GM12891 (cell line): Measurements from ENCODE around the gene SORL1.

Experiments
- DNase-seq: peaks from one replicate; pipeline ENCODE4 v3.0.0; 2011; ENCODE audit warnings: low spot score; ENCODE audit not compliant: insufficient read length
- FAIRE-seq: peaks from 2 replicates; lab custom pipeline; 2011; peaks lifted over from hg19 to GRCh38; lab: Jason Lieb, UNC
- PAX5 ChIP-seq: IDR thresholded peaks from 2 replicates; pipeline ENCODE4 v1.6.1; 2011; ENCODE audit warnings: low read length, moderate library complexity, mild to moderate bottlenecking; ENCODE audit not compliant: insufficient read depth, severe bottlenecking
- POLR2A ChIP-seq: IDR thresholded peaks from 2 replicates; pipeline ENCODE4 v1.6.1; 2011; ENCODE audit warnings: low read depth, low read length, control low read depth
- POLR2AphosphoS5 ChIP-seq: IDR thresholded peaks from 2 replicates; pipeline ENCODE4 v1.6.1; 2011; ENCODE audit warnings: low read depth, low read length, control low read depth
- POU2F2 ChIP-seq: IDR thresholded peaks from 2 replicates; pipeline ENCODE4 v1.6.1; 2011; ENCODE audit warnings: low read depth, mild to moderate bottlenecking, control low read depth, low read length, moderate library complexity
- SPI1 ChIP-seq: IDR thresholded peaks from 2 replicates; pipeline ENCODE4 v1.6.1; 2011; ENCODE audit warnings: low read depth, low read length, control low read depth
- TAF1 ChIP-seq: IDR thresholded peaks from 2 replicates; pipeline ENCODE4 v1.6.1; 2011; ENCODE audit warnings: low read depth, low read length, control low read depth

Gene SORL1

DNA sequence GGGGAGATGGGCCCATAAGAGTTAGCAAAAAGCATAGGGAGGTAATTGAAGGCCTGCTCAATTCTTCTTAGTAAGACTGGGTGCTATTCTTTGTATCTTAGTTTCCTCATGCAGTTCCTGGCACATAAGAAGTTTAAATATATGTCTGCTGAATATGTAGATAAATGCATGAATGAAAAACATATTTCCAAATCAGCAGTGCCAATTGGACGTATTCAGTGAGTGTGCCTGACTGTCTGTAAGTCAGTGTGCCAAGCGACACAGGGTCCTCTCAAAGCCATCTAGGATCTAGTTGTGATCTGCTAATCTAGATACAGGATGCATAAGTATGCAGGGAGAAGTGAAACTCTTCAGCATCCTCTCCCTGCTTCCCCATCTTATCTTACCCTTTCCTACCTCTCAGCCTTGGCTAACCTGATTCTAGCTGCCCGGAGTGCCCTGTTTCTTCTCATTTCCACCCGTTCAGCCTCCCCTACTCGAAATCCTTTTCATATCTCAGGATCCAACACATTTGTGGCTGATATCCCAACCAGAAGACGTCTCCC, 91.8 kb downstream of the SORL1 start:
- no peak for TF ChIP-seq POU2F2
- peak; percentile 60 for TF ChIP-seq SPI1
- FAIRE-seq = no peak
- no peak for DNase-seq

DNA sequence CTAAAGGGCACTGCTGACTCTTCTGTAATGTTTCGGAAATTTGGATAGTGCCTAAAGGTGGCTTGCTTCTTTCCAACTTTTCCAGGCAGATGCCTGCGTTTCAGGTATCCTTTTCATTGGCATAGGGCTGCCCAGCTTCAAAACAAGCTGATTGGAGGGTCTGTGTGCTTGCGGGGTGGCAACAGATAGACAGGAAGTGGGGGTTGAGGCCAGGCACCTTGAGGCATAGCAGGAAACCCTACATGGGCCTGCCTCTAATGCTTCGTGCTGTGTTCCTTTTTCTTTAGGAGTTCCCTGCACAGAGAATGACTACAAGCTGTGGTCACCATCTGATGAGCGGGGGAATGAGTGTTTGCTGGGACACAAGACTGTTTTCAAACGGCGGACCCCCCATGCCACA, 92.8 kb downstream of the SORL1 start:
- DNase-seq (no peak), FAIRE-seq (peak; percentile 35)
- TF ChIP-seq PAX5 = no peak
- TF ChIP-seq POLR2A = no peak
- no peak for TF ChIP-seq POLR2AphosphoS5
- TF ChIP-seq POU2F2 = no peak
- no peak for TF ChIP-seq SPI1
- TF ChIP-seq TAF1 = no peak

DNA sequence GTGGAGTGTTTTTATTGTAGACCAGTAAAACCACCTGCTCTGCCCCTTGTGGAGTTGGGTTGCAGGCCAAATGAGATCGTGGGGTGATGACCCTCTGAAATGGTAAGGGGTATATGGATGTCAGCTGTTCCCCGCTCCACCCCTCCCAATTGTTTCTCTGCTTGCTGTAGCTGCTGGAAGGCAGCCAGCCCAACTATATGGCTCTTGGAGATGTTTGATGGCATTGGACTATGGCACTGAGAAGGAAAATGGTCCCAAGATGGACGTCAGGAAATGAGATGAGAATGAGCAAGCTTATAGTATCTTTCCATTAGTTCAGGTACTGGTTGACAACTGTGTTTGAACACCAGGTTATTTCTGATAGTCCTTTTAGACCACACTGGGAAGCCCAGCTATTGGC, 95.5 kb downstream of the SORL1 start:
- peak; percentile 64 for FAIRE-seq

DNA sequence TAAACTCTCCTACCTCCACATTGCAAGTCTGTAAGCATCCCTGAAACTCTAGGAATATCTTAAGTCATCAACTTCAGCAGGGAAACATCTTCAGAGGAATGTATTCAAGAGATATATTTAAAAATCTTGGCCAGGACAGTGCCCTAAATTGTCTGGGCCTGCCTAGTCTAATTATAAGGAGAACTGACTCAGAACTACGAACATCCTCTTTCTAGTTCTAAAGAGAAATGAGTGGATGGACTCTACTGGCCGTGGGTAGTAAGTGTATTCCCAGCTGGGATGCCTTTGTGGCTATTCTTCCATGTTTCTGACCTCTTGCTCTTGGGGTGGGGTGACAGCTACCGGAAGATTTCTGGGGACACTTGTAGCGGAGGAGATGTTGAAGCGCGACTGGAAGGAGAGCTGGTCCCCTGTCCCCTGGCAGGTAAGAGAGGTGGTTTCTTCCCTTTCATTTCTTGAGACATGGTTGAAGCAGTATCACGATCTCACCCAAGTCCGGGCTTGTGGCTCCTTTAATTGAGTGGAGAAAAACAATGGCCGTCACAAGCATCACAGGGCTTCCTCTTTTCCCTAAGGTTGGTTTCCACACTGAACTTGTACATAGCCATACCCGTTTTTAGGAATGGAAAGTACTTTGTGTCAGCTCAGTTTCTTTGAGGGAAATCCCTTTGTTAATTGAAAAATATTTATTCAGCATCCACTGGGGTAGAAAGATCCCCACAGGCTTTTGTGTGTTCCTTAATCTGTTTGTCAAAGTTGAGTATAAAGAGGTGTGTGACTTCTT, 98.3 kb downstream of the SORL1 start:
- DNase-seq = no peak
- TF ChIP-seq SPI1 (peak; percentile 61), POLR2A (no peak)
- FAIRE-seq = peak; percentile 66

More for the DNA sequence above, 95.5 kb downstream of the SORL1 start:
- DNase-seq = no peak
- TF ChIP-seq SPI1 (no peak), POLR2AphosphoS5 (no peak)

DNA sequence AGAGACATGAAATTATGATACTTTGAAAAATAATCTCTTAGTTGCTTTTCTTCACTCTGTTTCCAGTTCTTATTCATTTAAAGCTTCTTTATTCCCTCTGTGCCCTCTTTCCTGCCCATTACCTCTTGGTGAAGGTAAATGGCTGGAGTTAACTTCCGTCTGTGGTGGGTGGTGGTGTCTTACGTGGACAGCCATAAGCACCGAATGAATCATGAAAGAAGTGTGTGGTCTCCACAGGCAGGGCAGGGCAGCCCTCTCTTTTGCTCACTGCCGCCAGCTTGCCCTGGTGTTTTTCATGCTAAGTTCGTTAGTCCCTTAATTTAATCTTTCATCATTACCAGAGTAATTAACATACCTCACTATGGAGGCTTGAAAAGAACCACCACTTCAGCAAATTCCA, 99.3 kb downstream of the SORL1 start:
- FAIRE-seq = peak; percentile 61
- TF ChIP-seq POLR2A (no peak), POLR2AphosphoS5 (no peak), TAF1 (no peak), SPI1 (no peak), POU2F2 (no peak)
- no peak for DNase-seq

DNA sequence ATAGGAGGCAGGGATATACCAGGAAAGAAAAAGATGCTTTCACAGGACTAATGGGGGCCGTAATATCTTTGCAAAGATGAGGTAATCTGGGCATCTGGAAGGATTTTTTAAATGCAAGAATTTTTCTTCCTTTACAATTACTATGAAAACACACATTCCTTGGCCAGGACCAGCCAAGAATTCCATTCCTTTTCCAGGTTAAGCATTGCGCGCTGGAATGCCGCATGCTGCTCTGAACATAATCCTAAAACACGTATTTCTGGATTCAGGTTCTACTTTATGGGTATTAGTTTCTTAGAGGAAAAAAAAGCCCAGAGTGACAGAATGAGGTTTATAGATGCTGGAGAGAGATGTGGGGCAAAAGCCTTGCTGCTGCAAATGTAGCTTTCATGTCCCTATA, 100.0 kb downstream of the SORL1 start:
- TF ChIP-seq POLR2A = no peak
- no peak for TF ChIP-seq TAF1
- no peak for TF ChIP-seq POLR2AphosphoS5
- no peak for TF ChIP-seq POU2F2
- no peak for TF ChIP-seq SPI1
- no peak for TF ChIP-seq PAX5
- FAIRE-seq = no peak
- DNase-seq = no peak

DNA sequence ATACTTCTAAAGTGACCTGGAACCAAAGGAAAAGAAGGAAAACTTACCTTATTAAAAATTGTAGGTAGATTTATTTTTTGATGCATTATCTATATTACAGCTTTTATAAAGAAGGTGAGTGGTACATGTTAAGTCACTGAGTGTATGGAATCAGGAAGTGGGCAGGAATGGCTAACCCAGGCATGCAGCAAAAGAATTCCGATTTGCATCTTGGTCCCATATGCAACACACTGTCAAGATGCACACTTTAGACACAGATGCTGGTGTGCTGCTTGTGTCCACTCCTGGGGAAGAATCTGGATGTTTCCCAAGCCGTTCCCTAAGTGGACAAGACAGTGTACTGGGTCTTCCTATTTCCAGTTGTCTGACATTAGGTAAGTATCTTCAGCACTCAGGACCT, 100.5 kb downstream of the SORL1 start:
- DNase-seq (no peak), FAIRE-seq (no peak)
- no peak for TF ChIP-seq TAF1
- TF ChIP-seq PAX5 = no peak
- no peak for TF ChIP-seq POLR2A
- TF ChIP-seq POU2F2 = no peak
- no peak for TF ChIP-seq SPI1
- no peak for TF ChIP-seq POLR2AphosphoS5

DNA sequence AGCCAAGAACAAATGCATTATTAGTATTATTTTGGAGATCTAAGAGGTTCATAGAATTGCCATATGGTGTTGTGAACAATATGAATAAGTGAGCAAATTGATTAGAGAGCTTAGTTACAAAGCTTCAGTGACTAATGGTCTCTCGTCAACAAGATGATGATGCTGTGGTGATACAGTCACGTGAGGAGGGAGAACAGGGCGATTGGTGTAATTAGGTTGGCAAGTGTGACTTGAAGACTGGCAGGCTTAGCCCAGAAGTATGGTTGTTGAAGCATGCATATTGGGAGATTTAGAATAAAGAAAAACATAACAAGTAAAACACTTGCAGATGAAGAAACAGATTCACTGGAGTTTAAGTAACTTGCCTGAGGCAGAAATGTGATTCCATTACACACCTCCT, 101.3 kb downstream of the SORL1 start:
- DNase-seq (no peak), FAIRE-seq (no peak)
- no peak for TF ChIP-seq SPI1
- no peak for TF ChIP-seq POLR2A
- TF ChIP-seq POLR2AphosphoS5 = no peak
- TF ChIP-seq TAF1 = no peak
- TF ChIP-seq PAX5 = no peak
- no peak for TF ChIP-seq POU2F2

GRCh38 chr11:121553806-121554205, 101.7 kb downstream of the SORL1 start:
- TF ChIP-seq SPI1 = no peak
- TF ChIP-seq POLR2AphosphoS5 = no peak
- TF ChIP-seq POU2F2 = no peak
- TF ChIP-seq POLR2A = no peak
- TF ChIP-seq PAX5 = no peak
- no peak for TF ChIP-seq TAF1
- FAIRE-seq (peak; percentile 51), DNase-seq (no peak)

DNA sequence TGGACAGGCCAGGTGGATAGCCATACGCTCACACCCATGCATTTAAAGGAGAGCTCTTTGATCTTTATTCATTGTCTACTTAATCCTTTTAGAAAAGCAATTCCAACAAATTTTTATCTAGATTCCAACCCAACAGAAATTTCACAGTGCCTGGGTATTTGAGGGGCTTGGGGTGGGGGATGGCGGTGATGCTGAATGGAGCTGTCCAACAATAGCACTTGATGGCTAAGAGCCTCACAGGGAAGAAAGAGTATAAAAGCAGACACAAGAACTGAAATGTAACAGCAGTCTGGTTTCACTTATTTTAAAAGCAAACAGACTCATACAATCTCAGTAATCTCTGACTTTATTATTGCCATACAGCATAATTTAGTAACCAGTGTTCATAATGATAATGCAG, 102.4 kb downstream of the SORL1 start:
- no peak for DNase-seq
- TF ChIP-seq TAF1 (no peak), POLR2A (no peak), SPI1 (no peak), POLR2AphosphoS5 (no peak)
- no peak for FAIRE-seq

GRCh38 chr11:121555121-121555520, 103.0 kb downstream of the SORL1 start:
- TF ChIP-seq PAX5 = no peak
- TF ChIP-seq TAF1 = no peak
- no peak for TF ChIP-seq POU2F2
- no peak for TF ChIP-seq POLR2AphosphoS5
- no peak for TF ChIP-seq SPI1
- no peak for TF ChIP-seq POLR2A
- FAIRE-seq = no peak
- no peak for DNase-seq
